HepG2 (cell line): ENCODE results near the gene BRCA1. TPM values are rescaled to one million over a fixed set of nuclear protein-coding genes. Genes with fewer than 3 reads are reported as not detected.

Experiments
- CCDC6 ChIP-seq: sonication (generic); formaldehyde crosslinking; IDR thresholded peaks from 2 replicates; pipeline ENCODE4 v1.8.1; 2022; ENCODE audit warnings: mild to moderate bottlenecking, missing genetic modification reagents, moderate library complexity
- GMEB2 ChIP-seq: IDR thresholded peaks from 2 replicates; pipeline ENCODE4 v1.6.1; 2016; ENCODE audit warnings: missing biosample characterization, missing genetic modification reagents, low read depth
- GZF1 ChIP-seq: sonication (generic); formaldehyde crosslinking; IDR thresholded peaks from 2 replicates; pipeline ENCODE4 v1.5.1; 2020; ENCODE audit warnings: mild to moderate bottlenecking, missing genetic modification reagents
- HES4 ChIP-seq: sonication (generic); formaldehyde crosslinking; IDR thresholded peaks from 2 replicates; pipeline ENCODE4 v1.9.0; 2021; ENCODE audit warnings: mild to moderate bottlenecking, missing genetic modification reagents, borderline replicate concordance
- IRX3 ChIP-seq: sonication (generic); formaldehyde crosslinking; IDR thresholded peaks from 2 replicates; pipeline ENCODE4 v1.8.1; 2023; ENCODE audit warnings: mild to moderate bottlenecking, low read depth, missing genetic modification reagents, borderline replicate concordance
- MEF2D ChIP-seq: sonication (generic); formaldehyde crosslinking; IDR thresholded peaks from 2 replicates; pipeline ENCODE4 v1.5.1; 2020; ENCODE audit warnings: mild to moderate bottlenecking, missing genetic modification reagents
- REXO4 ChIP-seq: sonication (generic); formaldehyde crosslinking; IDR thresholded peaks from 2 replicates; pipeline ENCODE4 v1.8.0; 2022; ENCODE audit warnings: missing genetic modification reagents, mild to moderate bottlenecking, borderline replicate concordance
- SP2 ChIP-seq: sonication (generic); formaldehyde crosslinking; IDR thresholded peaks from 2 replicates; pipeline ENCODE4 v1.5.1; 2020; ENCODE audit warnings: mild to moderate bottlenecking, missing genetic modification reagents
- SRY ChIP-seq: sonication (generic); formaldehyde crosslinking; IDR thresholded peaks from 2 replicates; pipeline ENCODE4 v1.8.0; 2022; ENCODE audit warnings: mild to moderate bottlenecking, missing genetic modification reagents
- U2AF1 ChIP-seq: fragments of 200-400 bp; formaldehyde crosslinking; optimal IDR thresholded peaks from 2 replicates; pipeline ENCODE3; 2017; ENCODE audit warnings: mild to moderate bottlenecking, low read depth, low read length
- ZC3H4 ChIP-seq: sonication (generic); formaldehyde crosslinking; IDR thresholded peaks from 2 replicates; pipeline ENCODE4 v1.4.0; 2020; ENCODE audit warnings: missing genetic modification reagents, borderline replicate concordance
- ZNF20 ChIP-seq: sonication (generic); formaldehyde crosslinking; IDR thresholded peaks from 2 replicates; pipeline ENCODE4 v1.4.0; 2020; ENCODE audit warnings: mild to moderate bottlenecking, moderate library complexity, missing genetic modification reagents
- ZNF256 ChIP-seq: sonication (generic); formaldehyde crosslinking; conservative IDR thresholded peaks from 2 replicates; pipeline ENCODE4 v1.4.0; 2020; ENCODE audit warnings: missing genetic modification reagents
- ZNF280B ChIP-seq: sonication (generic); formaldehyde crosslinking; IDR thresholded peaks from 2 replicates; pipeline ENCODE4 v1.5.0; 2020; ENCODE audit warnings: missing genetic modification reagents, mild to moderate bottlenecking, borderline replicate concordance
- ZNF572 ChIP-seq: sonication (generic); formaldehyde crosslinking; IDR thresholded peaks from 2 replicates; pipeline ENCODE4 v1.5.1; 2020; ENCODE audit warnings: mild to moderate bottlenecking, missing genetic modification reagents
- ZNF883 ChIP-seq: sonication (generic); formaldehyde crosslinking; IDR thresholded peaks from 2 replicates; pipeline ENCODE4 v1.5.1; 2020; ENCODE audit warnings: mild to moderate bottlenecking, missing genetic modification reagents; ENCODE audit errors: not compliant biosample characterization
- ZSCAN20 ChIP-seq: sonication (generic); formaldehyde crosslinking; IDR thresholded peaks from 2 replicates; pipeline ENCODE4 v1.4.0; 2020; ENCODE audit warnings: missing genetic modification reagents, mild to moderate bottlenecking, borderline replicate concordance
- ZSCAN25 ChIP-seq: sonication (generic); formaldehyde crosslinking; IDR thresholded peaks from 2 replicates; pipeline ENCODE4 v1.8.0; 2022; ENCODE audit warnings: mild to moderate bottlenecking, missing genetic modification reagents
- polyA plus RNA-seq, 8 experiments: library from polyadenylated mRNA; depleted of rRNA in 3 of 8; stranded (reverse) in 7 of 8; unstranded in 1 of 8; fragments of >200 nt; fragmentation: Illumina TruSeq in 4 of 8; extraction: Trizol in 4 of 8; gene quantifications; 2 replicates each; pipeline versions ENCODE4 v1.2.1 to v1.2.3, GENCODE V29; 2011 to 2016; ENCODE audit warnings: low read depth in 4 of 8, missing spikeins in 1 of 8, mixed read lengths in 1 of 8; ENCODE audit not compliant: insufficient read depth in 1 of 8
- total RNA-seq, 5 experiments: library from RNA; depleted of rRNA; stranded (reverse); fragments of >200 nt; fragmentation: Illumina TruSeq; extraction: Trizol; gene quantifications; 2 replicates each; pipeline ENCODE4 v1.2.3, GENCODE V29; 2016; ENCODE audit warnings: low read depth in 1 of 5
- TF ChIP-seq, protein P1 (sequence below): sonication (generic); formaldehyde crosslinking; IDR thresholded peaks from 2 replicates; pipeline ENCODE4 v1.4.0; 2020; ENCODE audit warnings: missing genetic modification reagents, borderline replicate concordance
- TF ChIP-seq, protein P2 (sequence below): sonication (generic); formaldehyde crosslinking; IDR thresholded peaks from 2 replicates; pipeline ENCODE4 v1.9.0; 2022; ENCODE audit warnings: missing genetic modification reagents, mild to moderate bottlenecking, borderline replicate concordance

Gene BRCA1
- total and polyA plus RNA-seq, 2 of the 13 experiments (the other 11 are each of a cell fraction or from before 2014, with no cell fraction given), result 13.3 to 37.5 TPM

DNA sequence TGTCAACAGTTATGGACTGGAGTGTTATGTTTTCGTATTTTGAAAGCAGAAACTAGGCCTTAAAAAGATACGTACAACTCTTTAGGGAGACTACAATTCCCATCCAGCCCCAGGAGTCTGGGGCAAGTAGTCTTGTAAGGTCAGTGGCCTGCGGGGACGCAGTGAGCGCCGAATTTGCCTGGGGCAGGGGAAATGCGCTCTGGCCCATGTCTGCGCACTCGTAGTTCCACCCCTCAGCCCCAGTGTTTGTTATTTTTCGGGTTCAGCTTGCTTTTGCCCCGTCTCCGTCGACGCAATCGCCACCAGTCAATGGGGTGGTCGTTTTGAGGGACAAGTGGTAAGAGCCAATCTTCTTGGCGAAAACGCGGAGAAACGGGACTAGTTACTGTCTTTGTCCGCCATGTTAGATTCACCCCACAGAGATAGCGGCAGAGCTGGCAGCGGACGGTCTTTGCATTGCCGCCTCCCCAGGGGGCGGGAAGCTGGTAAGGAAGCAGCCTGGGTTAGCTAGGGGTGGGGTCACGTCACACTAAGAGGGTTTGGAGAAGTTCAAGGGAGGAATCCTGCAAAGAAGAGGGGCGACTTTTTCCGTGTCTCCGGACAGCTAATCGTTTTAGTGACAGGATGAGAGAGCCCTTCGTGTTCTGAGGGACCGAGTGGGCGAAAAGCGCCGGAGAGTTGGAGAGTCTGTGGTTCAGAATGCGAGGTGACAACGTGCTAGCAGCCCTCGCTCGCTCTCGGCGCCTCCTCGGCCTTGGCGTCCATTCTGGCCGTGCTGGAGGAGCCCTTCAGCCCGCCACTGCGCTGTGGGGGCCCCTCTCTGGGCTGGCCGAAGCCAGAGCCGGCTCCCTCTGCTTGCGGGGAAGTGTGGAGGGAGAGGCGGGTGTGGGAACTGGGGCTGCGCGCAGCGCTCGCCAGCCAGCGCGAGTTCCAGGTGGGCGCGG lies 1.1 kb upstream of the BRCA1 start (continued):
- TF ChIP-seq, protein P1, sequence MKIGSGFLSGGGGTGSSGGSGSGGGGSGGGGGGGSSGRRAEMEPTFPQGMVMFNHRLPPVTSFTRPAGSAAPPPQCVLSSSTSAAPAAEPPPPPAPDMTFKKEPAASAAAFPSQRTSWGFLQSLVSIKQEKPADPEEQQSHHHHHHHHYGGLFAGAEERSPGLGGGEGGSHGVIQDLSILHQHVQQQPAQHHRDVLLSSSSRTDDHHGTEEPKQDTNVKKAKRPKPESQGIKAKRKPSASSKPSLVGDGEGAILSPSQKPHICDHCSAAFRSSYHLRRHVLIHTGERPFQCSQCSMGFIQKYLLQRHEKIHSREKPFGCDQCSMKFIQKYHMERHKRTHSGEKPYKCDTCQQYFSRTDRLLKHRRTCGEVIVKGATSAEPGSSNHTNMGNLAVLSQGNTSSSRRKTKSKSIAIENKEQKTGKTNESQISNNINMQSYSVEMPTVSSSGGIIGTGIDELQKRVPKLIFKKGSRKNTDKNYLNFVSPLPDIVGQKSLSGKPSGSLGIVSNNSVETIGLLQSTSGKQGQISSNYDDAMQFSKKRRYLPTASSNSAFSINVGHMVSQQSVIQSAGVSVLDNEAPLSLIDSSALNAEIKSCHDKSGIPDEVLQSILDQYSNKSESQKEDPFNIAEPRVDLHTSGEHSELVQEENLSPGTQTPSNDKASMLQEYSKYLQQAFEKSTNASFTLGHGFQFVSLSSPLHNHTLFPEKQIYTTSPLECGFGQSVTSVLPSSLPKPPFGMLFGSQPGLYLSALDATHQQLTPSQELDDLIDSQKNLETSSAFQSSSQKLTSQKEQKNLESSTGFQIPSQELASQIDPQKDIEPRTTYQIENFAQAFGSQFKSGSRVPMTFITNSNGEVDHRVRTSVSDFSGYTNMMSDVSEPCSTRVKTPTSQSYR, result no peak
- TF ChIP-seq U2AF1, result peak; percentile 86
- no peak for TF ChIP-seq ZSCAN20 (CRISPR knock-in tag)
- 0 out of 2 replicates have a peak, but pooled peaks have one; percentile 13 for TF ChIP-seq CCDC6 (CRISPR knock-in tag)
- 0 out of 2 replicates have a peak, but pooled peaks have one; percentile 64 for TF ChIP-seq HES4 (CRISPR knock-in tag)
- TF ChIP-seq, protein P2, sequence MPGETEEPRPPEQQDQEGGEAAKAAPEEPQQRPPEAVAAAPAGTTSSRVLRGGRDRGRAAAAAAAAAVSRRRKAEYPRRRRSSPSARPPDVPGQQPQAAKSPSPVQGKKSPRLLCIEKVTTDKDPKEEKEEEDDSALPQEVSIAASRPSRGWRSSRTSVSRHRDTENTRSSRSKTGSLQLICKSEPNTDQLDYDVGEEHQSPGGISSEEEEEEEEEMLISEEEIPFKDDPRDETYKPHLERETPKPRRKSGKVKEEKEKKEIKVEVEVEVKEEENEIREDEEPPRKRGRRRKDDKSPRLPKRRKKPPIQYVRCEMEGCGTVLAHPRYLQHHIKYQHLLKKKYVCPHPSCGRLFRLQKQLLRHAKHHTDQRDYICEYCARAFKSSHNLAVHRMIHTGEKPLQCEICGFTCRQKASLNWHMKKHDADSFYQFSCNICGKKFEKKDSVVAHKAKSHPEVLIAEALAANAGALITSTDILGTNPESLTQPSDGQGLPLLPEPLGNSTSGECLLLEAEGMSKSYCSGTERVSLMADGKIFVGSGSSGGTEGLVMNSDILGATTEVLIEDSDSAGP (CRISPR knock-in tag), result peak; percentile 53; the same call in 1 of the 2 replicates
- no peak for TF ChIP-seq GMEB2 (CRISPR knock-in tag)
- TF ChIP-seq ZNF883 (CRISPR knock-in tag), result peak; percentile 8
- 0 out of 2 replicates have a peak, but pooled peaks have one; percentile 42 for TF ChIP-seq SP2 (CRISPR knock-in tag)
- TF ChIP-seq MEF2D, result 0 out of 2 replicates have a peak, but pooled peaks have one; percentile 27
- TF ChIP-seq ZNF256, result no peak
- TF ChIP-seq ZC3H4 (CRISPR knock-in tag), result peak; percentile 79; the same call in 1 of the 2 replicates
- TF ChIP-seq ZSCAN25, result 0 out of 2 replicates have a peak, but pooled peaks have one; percentile 10
- TF ChIP-seq IRX3 (CRISPR knock-in tag), result no peak
- TF ChIP-seq SRY (CRISPR knock-in tag), result peak; percentile 28
- TF ChIP-seq ZNF572 (CRISPR knock-in tag), result peak; percentile 85; the same call in 1 of the 2 replicates
- 0 out of 2 replicates have a peak, but pooled peaks have one; percentile 60 for TF ChIP-seq GZF1
- TF ChIP-seq ZNF20 (CRISPR knock-in tag), result no peak
- TF ChIP-seq REXO4 (CRISPR knock-in tag), result no peak
- TF ChIP-seq ZNF280B, result no peak
